GM12878 (cell line): ENCODE data around the gene KCNQ1. TPM values are rescaled to one million over a fixed set of nuclear protein-coding genes. Genes with fewer than 3 reads are reported as not detected.

Experiments
- ATAC-seq: fragments of 200-7000 bp; cut with Tn5 transposase; 3 replicates; pipeline ENCODE4 v1.9.1; 2020; ENCODE audit warnings: mild to moderate bottlenecking, moderate library complexity
- BruUV-seq: library from RNA; stranded (reverse); fragments of 400-500 nt; replicated peaks from 2 replicates; lab custom pipeline; 2021; lab: Mats Ljungman, UMichigan
- CTCF ChIA-PET: fragments of 300-600 bp; sonication (Branson Sonifier 250); formaldehyde crosslinking; extraction: SDS; loops from one replicate; lab custom pipeline; 2021; ENCODE audit warnings: inconsistent platforms; lab: Yijun Ruan, JAX
- POLR2A ChIA-PET: fragments of 350-600 bp; formaldehyde crosslinking; extraction: SDS; loops from one replicate; lab custom pipeline; 2021; ENCODE audit warnings: inconsistent platforms; lab: Charles Lee
- RAD21 ChIA-PET: fragments of 300-600 bp; sonication (Branson Sonifier 250); formaldehyde crosslinking; loops from one replicate; lab custom pipeline; 2023; ENCODE audit warnings: antibody characterized with exemption; ENCODE audit not compliant: unreplicated experiment; lab: Charles Lee
- SMC1A ChIA-PET: fragments of 300-600 bp; sonication (Branson Sonifier 250); formaldehyde crosslinking; loops from one replicate; lab custom pipeline; 2023; ENCODE audit not compliant: unreplicated experiment, uncharacterized antibody; lab: Charles Lee
- DNase-seq: peaks from one replicate; pipeline ENCODE4 v3.0.0-alpha.2; 2011; ENCODE audit warnings: low read depth, low spot score
- FAIRE-seq: peaks from 3 replicates; lab custom pipeline; 2011; peaks lifted over from hg19 to GRCh38; lab: Jason Lieb, UNC
- H2AFZ ChIP-seq: 2 replicates; pipeline ENCODE4 v1.6.0; 2011; ENCODE audit warnings: low read depth, low read length, control low read depth; ENCODE audit not compliant: control insufficient read depth
- H3K27ac ChIP-seq: 2 replicates; pipeline ENCODE4 v1.5.1; 2011; ENCODE audit warnings: control low read depth; ENCODE audit not compliant: control insufficient read depth, insufficient read depth
- H3K27me3 ChIP-seq, 2 experiments: replicated peaks in 1 of 2; 2 replicates each; pipeline versions ENCODE4 v1.6.0 to v1.6.1; 2011; ENCODE audit warnings: low read length in 1 of 2; ENCODE audit not compliant: control insufficient read depth in 2 of 2, insufficient read depth in 2 of 2
- H3K36me3 ChIP-seq, 2 experiments: 2 replicates each; pipeline ENCODE4 v1.5.1; 2011; ENCODE audit warnings: low read length in 1 of 2; ENCODE audit not compliant: control insufficient read depth in 2 of 2, insufficient read depth in 2 of 2
- H3K4me1 ChIP-seq: 2 replicates; pipeline ENCODE4 v1.6.1; 2011; ENCODE audit warnings: mild to moderate bottlenecking, low read length, moderate library complexity, mixed read lengths; ENCODE audit not compliant: control insufficient read depth, insufficient read depth
- H3K4me2 ChIP-seq: 2 replicates; pipeline ENCODE4 v1.6.0; 2011; ENCODE audit warnings: control low read depth; ENCODE audit not compliant: control insufficient read depth, insufficient read depth
- H3K4me3 ChIP-seq: fragments of 200-600 bp; sonication (generic); 2 replicates; pipeline ENCODE4 v1.5.1; 2016
- H3K79me2 ChIP-seq: 2 replicates; pipeline ENCODE4 v1.6.0; 2011; ENCODE audit warnings: low read length; ENCODE audit not compliant: control insufficient read depth, insufficient read depth
- H3K9ac ChIP-seq: 2 replicates; pipeline ENCODE4 v1.8.0; 2011; ENCODE audit warnings: low read length, control low read depth, mixed read lengths; ENCODE audit not compliant: control insufficient read depth, insufficient read depth
- H3K9me3 ChIP-seq: replicated peaks from 3 replicates; pipeline ENCODE4 v1.5.1; 2011; ENCODE audit warnings: mild to moderate bottlenecking, low read length; ENCODE audit not compliant: control insufficient read depth, insufficient read depth
- H4K20me1 ChIP-seq: 2 replicates; pipeline ENCODE4 v1.6.0; 2011; ENCODE audit not compliant: control insufficient read depth, insufficient read depth
- ASH2L ChIP-seq: fragments of 300-600, 200-600 bp; sonication (generic); IDR thresholded peaks from 2 replicates; pipeline ENCODE4 v1.6.1; 2017; ENCODE audit warnings: low read depth, mild to moderate bottlenecking, borderline replicate concordance
- ATF7 ChIP-seq: fragments of 450-650 bp; IDR thresholded peaks from 2 replicates; pipeline ENCODE4 v1.6.1; 2016; ENCODE audit warnings: low read depth, mild to moderate bottlenecking
- CBX3 ChIP-seq: fragments of 200-600 bp; sonication (generic); IDR thresholded peaks from 2 replicates; pipeline ENCODE4 v1.6.1; 2016; ENCODE audit warnings: low read depth, borderline replicate concordance
- DPF2 ChIP-seq: fragments of 450-650 bp; IDR thresholded peaks from 2 replicates; pipeline ENCODE4 v1.6.1; 2017; ENCODE audit warnings: mild to moderate bottlenecking
- NFIC ChIP-seq: IDR thresholded peaks from 2 replicates; pipeline ENCODE4 v1.6.1; 2012; ENCODE audit warnings: low read depth, mild to moderate bottlenecking, inconsistent platforms, low read length, moderate library complexity
- NFYA ChIP-seq: IDR thresholded peaks from 2 replicates; pipeline ENCODE4 v1.6.1; 2011; ENCODE audit warnings: low read depth, mild to moderate bottlenecking, low read length, improper control_type of control experiment, borderline replicate concordance
- PAX8 ChIP-seq: fragments of 450-650 bp; IDR thresholded peaks from 2 replicates; pipeline ENCODE4 v1.6.1; 2017; ENCODE audit warnings: mild to moderate bottlenecking, moderate library complexity
- PML ChIP-seq: IDR thresholded peaks from 2 replicates; pipeline ENCODE4 v1.6.1; 2012; ENCODE audit warnings: low read length, inconsistent platforms
- SREBF2 ChIP-seq: IDR thresholded peaks from 2 replicates; pipeline ENCODE4 v1.6.1; 2012; ENCODE audit warnings: mild to moderate bottlenecking, low read length
- ZNF384 ChIP-seq: IDR thresholded peaks from 2 replicates; pipeline ENCODE4 v1.6.1; 2012; ENCODE audit warnings: low read depth, mild to moderate bottlenecking, low read length, improper control_type of control experiment, borderline replicate concordance
- WGBS: methylation state at CpG from one replicate; pipeline ENCODE4 v1.1.6; 2016; ENCODE audit warnings: low lambda C conversion rate; ENCODE audit not compliant: insufficient replicate concordance, insufficient coverage; ENCODE audit errors: missing lambda C conversion rate; 5-methylcytosine and 5-hydroxymethylcytosine counted together
- in situ Hi-C: fragments of 300-500 bp; cut with MboI; formaldehyde crosslinking; loops from 9 replicates; pipeline ENCODE4 v1.14.3; 2018; ENCODE audit warnings: mixed read lengths
- intact Hi-C: fragments of 100-400 bp; cut with micrococcal nuclease; formaldehyde crosslinking; loops from one replicate; pipeline ENCODE4 v1.14.2; 2022; ENCODE audit not compliant: unreplicated experiment
- polyA plus RNA-seq, 11 experiments: library from polyadenylated mRNA; depleted of rRNA in 4 of 11; unstranded in 6 of 11; stranded (reverse) in 5 of 11; fragments of >200 nt; fragmentation: Nextera tagmentation in 4 of 11; fragmentation: Illumina TruSeq in 1 of 11; extraction: Ambion mirVana in 4 of 11; extraction: Trizol in 1 of 11; gene quantifications; 1 replicate in 1 of 11; 2 replicates in 10 of 11; pipeline versions ENCODE4 v1.2.1 to v1.2.3, GENCODE V29; 2011 to 2016; ENCODE audit warnings: inconsistent platforms in 2 of 11, missing spikeins in 2 of 11, low read depth in 1 of 11
- total RNA-seq, 4 experiments: library from RNA; depleted of rRNA in 3 of 4; stranded (reverse); fragments of >200 nt in 3 of 4; fragmentation: Illumina TruSeq in 1 of 4; extraction: Trizol in 1 of 4; gene quantifications; 2 replicates each; pipeline versions ENCODE4 v1.2.1 to v1.2.3, GENCODE V29; 2013 to 2021
- TF ChIP-seq, protein P1 (sequence below): fragments of 450-650 bp; IDR thresholded peaks from 2 replicates; pipeline ENCODE4 v1.6.1; 2016; ENCODE audit warnings: mild to moderate bottlenecking
- TF ChIP-seq, protein P2 (sequence below): fragments of 450-650 bp; IDR thresholded peaks from 2 replicates; pipeline ENCODE4 v1.6.1; 2014; ENCODE audit warnings: mild to moderate bottlenecking
- TF ChIP-seq, protein P3 (sequence below): IDR thresholded peaks from 2 replicates; pipeline ENCODE4 v1.6.1; 2011; ENCODE audit warnings: low read depth, low read length, improper control_type of control experiment, borderline replicate concordance

The KCNQ1 gene
- total and polyA plus RNA-seq, 10 of the 15 experiments (the other 5 are each of a cell fraction or from before 2014, with no cell fraction given): 0.03 to 0.15 (median 0.12) TPM; not detected in 7

DNA sequence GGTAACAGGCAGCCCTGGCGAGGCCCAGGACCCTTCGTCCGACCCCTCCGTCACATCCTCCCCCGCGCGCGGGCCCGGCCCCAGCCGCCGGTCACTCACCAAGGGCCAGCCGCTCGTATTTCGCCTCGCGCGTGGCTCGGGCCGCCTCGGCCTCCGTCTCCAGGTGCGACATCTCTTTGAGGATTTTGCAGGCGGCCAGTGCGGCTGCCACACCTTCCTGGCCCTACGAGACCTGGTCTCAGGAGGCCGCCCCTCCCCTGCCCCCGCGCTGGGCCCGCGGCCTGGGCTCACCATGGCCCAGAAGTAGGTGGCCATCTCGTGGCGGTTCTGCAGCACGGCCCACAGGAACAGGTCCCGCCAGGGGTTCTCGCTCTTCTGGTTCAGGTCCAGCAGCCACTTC lies 30.2 kb upstream of the KCNQ1 start:
- Histone ChIP-seq H3K27me3 (no peaks in the 10 kb centered on the region), H3K9ac (no peak overlapping the region), H3K79me2 (no peaks in the 10 kb centered on the region), H3K9me3 (no peaks in the 10 kb centered on the region), H3K4me3 (no peak overlapping the region), H4K20me1 (no peaks in the 10 kb centered on the region), H3K36me3 (no peaks in the 10 kb centered on the region), H3K4me1 (no peaks in the 10 kb centered on the region), H3K4me2 (no peak overlapping the region), H2AFZ (no peak overlapping the region), H3K27ac (no peak overlapping the region)
- SMC1A ChIA-PET: no interaction called here
- 71% methylated on average over 32 of the region's 35 CpGs for WGBS
- TF ChIP-seq PAX8 (no peak), ATF7 (no peak), ZNF384 (no peak), CBX3 (no peak), SREBF2 (no peak), ASH2L (no peak)
- TF ChIP-seq, protein P1, sequence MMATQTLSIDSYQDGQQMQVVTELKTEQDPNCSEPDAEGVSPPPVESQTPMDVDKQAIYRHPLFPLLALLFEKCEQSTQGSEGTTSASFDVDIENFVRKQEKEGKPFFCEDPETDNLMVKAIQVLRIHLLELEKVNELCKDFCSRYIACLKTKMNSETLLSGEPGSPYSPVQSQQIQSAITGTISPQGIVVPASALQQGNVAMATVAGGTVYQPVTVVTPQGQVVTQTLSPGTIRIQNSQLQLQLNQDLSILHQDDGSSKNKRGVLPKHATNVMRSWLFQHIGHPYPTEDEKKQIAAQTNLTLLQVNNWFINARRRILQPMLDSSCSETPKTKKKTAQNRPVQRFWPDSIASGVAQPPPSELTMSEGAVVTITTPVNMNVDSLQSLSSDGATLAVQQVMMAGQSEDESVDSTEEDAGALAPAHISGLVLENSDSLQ: no peak
- BruUV-seq: no TSS peak
- POLR2A ChIA-PET: no interaction called here
- in situ Hi-C loops: loop anchor here (5.0 kb wide), 2 partner anchors 102 to 212 kb away; no protein-coding TSS in a partner anchor
- ATAC-seq (no peak), FAIRE-seq (no peak), DNase-seq (no peak)
- intact Hi-C loops: no loop called here
- RAD21 ChIA-PET: no interaction called here
- CTCF ChIA-PET: no interaction called here

DNA sequence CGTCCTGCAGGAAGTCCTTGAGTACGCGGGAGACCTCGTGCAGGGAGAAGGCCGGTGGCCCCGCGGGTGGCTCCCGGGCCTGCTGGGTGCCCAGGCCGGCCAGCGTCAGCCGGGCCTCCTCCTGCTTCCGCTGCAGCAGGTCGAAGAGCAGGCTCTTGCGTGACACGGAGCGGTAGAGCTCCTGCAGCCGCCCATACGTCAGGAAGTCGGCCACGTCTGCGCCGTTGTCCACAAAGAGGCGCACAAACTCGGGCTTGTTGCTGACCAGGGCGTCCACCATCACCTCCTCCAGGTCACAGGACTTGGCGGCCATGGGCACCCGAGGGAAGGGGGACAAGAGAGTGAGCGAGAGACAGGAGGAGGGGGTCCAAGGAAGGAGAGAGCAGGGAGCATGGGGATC lies 29.6 kb upstream of the KCNQ1 start:
- intact Hi-C loops: no loop called here
- TF ChIP-seq PML (no peak), DPF2 (no peak), NFIC (no peak), NFYA (no peak)
- TF ChIP-seq, protein P2, sequence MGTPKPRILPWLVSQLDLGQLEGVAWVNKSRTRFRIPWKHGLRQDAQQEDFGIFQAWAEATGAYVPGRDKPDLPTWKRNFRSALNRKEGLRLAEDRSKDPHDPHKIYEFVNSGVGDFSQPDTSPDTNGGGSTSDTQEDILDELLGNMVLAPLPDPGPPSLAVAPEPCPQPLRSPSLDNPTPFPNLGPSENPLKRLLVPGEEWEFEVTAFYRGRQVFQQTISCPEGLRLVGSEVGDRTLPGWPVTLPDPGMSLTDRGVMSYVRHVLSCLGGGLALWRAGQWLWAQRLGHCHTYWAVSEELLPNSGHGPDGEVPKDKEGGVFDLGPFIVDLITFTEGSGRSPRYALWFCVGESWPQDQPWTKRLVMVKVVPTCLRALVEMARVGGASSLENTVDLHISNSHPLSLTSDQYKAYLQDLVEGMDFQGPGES: no peak
- TF ChIP-seq, protein P3, sequence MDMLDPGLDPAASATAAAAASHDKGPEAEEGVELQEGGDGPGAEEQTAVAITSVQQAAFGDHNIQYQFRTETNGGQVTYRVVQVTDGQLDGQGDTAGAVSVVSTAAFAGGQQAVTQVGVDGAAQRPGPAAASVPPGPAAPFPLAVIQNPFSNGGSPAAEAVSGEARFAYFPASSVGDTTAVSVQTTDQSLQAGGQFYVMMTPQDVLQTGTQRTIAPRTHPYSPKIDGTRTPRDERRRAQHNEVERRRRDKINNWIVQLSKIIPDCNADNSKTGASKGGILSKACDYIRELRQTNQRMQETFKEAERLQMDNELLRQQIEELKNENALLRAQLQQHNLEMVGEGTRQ: no peak
- TF ChIP-seq, all 136 proteins: peak for 0
- Histone ChIP-seq H3K4me2 (no peak overlapping the region), H2AFZ (no peak overlapping the region), H3K4me3 (no peak overlapping the region), H3K27ac (no peak overlapping the region), H3K27me3 (no peaks in the 10 kb centered on the region), H3K36me3 (no peaks in the 10 kb centered on the region), H3K9me3 (no peaks in the 10 kb centered on the region), H3K9ac (no peak overlapping the region), H4K20me1 (no peaks in the 10 kb centered on the region), H3K4me1 (no peaks in the 10 kb centered on the region), H3K79me2 (no peaks in the 10 kb centered on the region)
- FAIRE-seq: no peak
- in situ Hi-C loops: loop anchor here (5.0 kb wide), 2 partner anchors 103 to 213 kb away; no protein-coding TSS in a partner anchor
- DNase-seq: no peak
- ChIA-PET SMC1A (interaction anchor here (1.0 kb wide), 1 partner anchor 110 kb away, joined by 3 read pairs; no protein-coding TSS in a partner anchor), RAD21 (no interaction called here), POLR2A (no interaction called here), CTCF (interaction anchor here (9.5 kb wide), 1 partner anchor 113 kb away, joined by 271 read pairs; the partner anchor contains the start of genes C11orf21 and TSPAN32)
- 54% methylated on average over 26 of the region's 28 CpGs for WGBS
- no TSS peak for BruUV-seq
- no peak for ATAC-seq
